ENCODE results near the gene MOV10L1. TPM values are rescaled to one million over a fixed set of nuclear protein-coding genes. Genes with fewer than 3 reads are reported as not detected.

Gene MOV10L1
- total and polyA plus RNA-seq, 4 donors, result 0.27 to 11.9 (median 0.43) TPM

DNA sequence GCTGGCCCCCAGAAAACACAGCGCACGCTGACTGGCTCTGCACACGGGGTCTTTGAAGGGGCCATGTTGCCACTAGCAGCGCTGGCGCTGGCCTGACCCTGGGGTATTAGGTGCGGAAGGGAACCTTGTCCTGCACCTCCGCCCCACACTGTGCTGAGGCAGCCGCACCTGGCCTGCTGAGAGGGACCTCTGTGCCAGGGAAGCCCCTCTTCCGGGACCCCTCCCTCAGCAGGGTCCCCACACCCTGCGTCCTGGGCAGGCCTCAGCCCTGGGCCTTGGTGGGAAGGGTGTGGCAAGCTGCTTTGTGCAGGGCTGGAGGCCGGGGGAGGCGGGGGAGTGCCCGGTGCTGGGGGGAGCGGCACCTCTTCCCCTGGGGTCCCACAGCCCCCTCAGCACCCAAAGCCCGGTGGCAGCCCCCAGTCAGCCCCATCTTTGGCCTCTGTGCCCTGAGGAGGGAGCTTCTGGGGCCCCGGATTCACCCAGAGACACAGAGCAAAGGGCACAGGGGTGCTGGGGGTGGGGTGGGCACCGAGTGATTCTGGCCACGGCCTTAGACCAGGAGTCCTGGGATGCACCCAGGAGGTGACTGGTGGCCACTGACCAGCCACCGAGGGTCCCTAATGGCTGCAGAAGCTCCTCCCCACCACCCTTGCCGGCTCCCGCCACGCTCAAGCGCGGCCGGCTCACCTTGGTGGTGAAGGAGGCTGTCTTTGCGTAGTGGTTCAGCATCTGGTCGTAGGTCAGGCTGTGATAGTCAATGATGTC lies 43.1 kb upstream of the MOV10L1 start:
- TF ChIP-seq CTCF (IDR thresholded peaks at IDR 0.05; ENCODE audit: control extremely low read depth, extremely low read depth), result no peak
- H3K9me3 ChIP-seq (ENCODE audit: control insufficient read depth in 4 of 4, insufficient read depth in 3 of 4, low read length in 3 of 4), result no peaks in the 10 kb centered on the region
- DNase-seq (no peak), ATAC-seq (ENCODE audit: insufficient read depth, low FRiP score) (no peak)
- no peak overlapping the region for H3K9ac ChIP-seq (ENCODE audit: insufficient read depth in 1 of 2, low read length in 2 of 2)
- no peaks in the 10 kb centered on the region for H3K4me1 ChIP-seq (ENCODE audit: control insufficient read depth in 5 of 5, insufficient read depth in 5 of 5, low read length in 5 of 5)
- H3K27ac ChIP-seq (ENCODE audit: low read depth in 1 of 2, low read length in 1 of 2), result no peak overlapping the region
- WGBS, 2 donors, result 86 to 94% methylated on average over 22 to 27 of the region's 27 CpGs
- peaks cover 7 to 8% (median 8%) of the 10 kb centered on the region in 3 donors for H3K27me3 ChIP-seq (ENCODE audit: control insufficient read depth in 3 of 3, insufficient read depth in 3 of 3, low read length in 2 of 3)
- no peak overlapping the region for H3K4me3 ChIP-seq
- H3K36me3 ChIP-seq (ENCODE audit: control insufficient read depth in 4 of 4, insufficient read depth in 4 of 4, low read length in 4 of 4), result no peaks in the 10 kb centered on the region

DNA sequence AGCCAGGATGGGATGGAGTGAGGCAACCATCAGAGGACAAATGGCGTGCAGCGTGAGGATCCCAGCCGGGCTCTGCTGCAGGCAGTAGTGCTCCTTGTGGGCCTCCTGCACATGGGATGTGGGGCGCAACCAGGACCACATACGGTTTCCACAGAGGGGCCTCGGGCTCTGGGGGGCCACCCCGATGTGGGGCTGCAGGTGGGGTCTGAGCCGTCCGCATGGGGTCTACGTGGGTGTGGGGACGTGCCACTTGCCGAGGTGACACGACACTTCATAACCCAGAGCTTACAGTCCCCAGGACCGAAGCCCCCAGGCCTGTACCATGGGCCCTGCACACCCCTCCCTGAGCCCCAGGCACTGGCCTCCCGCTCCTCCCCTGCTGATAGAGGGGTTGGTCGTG lies 42.5 kb upstream of the MOV10L1 start:
- Histone ChIP-seq H3K9me3 (ENCODE audit: control insufficient read depth in 4 of 4, insufficient read depth in 3 of 4, low read length in 3 of 4) (no peaks in the 10 kb centered on the region), H3K4me1 (ENCODE audit: control insufficient read depth in 5 of 5, insufficient read depth in 5 of 5, low read length in 5 of 5) (no peaks in the 10 kb centered on the region), H3K27me3 (ENCODE audit: control insufficient read depth in 3 of 3, insufficient read depth in 3 of 3, low read length in 2 of 3) (peaks cover 7 to 8% (median 8%) of the 10 kb centered on the region in 3 donors), H3K36me3 (ENCODE audit: control insufficient read depth in 4 of 4, insufficient read depth in 4 of 4, low read length in 4 of 4) (no peaks in the 10 kb centered on the region), H3K9ac (ENCODE audit: insufficient read depth in 1 of 2, low read length in 2 of 2) (no peak overlapping the region), H3K27ac (ENCODE audit: low read depth in 1 of 2, low read length in 1 of 2) (no peak overlapping the region), H3K4me3 (no peak overlapping the region)
- DNase-seq (no peak), ATAC-seq (ENCODE audit: insufficient read depth, low FRiP score) (no peak)
- WGBS, 2 donors, result 91 to 96% methylated on average over 16 of the region's 16 CpGs
- TF ChIP-seq CTCF (IDR thresholded peaks at IDR 0.05; ENCODE audit: control extremely low read depth, extremely low read depth), result no peak

DNA sequence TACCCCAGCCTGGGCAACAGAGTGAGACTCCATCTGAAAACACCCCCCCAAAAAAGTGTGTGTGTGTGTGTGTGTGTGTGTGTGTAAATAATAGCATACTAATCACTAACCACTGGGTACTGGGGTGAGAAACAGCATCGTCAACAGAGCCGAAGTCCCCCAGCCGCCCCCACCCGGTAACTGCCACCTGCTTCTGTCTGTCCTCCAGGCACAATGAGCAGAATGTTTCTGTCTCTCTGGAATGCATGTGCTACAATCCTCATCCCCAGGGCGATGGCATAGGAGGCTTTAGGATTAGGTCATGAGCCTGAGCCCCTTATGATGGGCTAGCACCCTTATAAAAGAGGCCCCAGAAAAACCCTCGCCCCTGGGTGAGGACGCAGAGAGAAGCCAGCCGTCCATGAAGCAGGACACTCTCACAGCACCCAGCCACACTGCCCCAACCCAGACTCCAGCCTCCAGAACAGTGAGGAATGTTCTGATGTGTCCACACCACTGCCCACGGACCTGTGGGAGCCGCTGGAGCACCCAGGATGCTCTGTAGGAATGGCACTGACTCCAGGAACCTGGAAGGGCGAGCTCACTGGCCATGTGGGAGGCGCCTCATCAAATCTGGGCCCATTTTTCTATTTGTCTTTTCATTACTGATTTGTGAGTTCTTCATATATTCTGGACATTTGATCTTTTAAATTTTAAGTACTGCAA lies 41.6 kb upstream of the MOV10L1 start:
- Histone ChIP-seq H3K27me3 (ENCODE audit: control insufficient read depth in 3 of 3, insufficient read depth in 3 of 3, low read length in 2 of 3) (peaks cover 0 to 8% (median 3%) of the 10 kb centered on the region in 3 donors), H3K4me1 (ENCODE audit: control insufficient read depth in 5 of 5, insufficient read depth in 5 of 5, low read length in 5 of 5) (no peaks in the 10 kb centered on the region), H3K27ac (ENCODE audit: low read depth in 1 of 2, low read length in 1 of 2) (no peak overlapping the region), H3K36me3 (ENCODE audit: control insufficient read depth in 4 of 4, insufficient read depth in 4 of 4, low read length in 4 of 4) (no peaks in the 10 kb centered on the region), H3K4me3 (no peak overlapping the region), H3K9me3 (ENCODE audit: control insufficient read depth in 4 of 4, insufficient read depth in 3 of 4, low read length in 3 of 4) (peaks cover 0 to 1% (median 0%) of the 10 kb centered on the region in 4 donors), H3K9ac (ENCODE audit: insufficient read depth in 1 of 2, low read length in 2 of 2) (no peak overlapping the region)
- TF ChIP-seq CTCF (IDR thresholded peaks at IDR 0.05; ENCODE audit: control extremely low read depth, extremely low read depth), result no peak
- WGBS, 2 donors, result 85 to 94% methylated on average over 12 of the region's 12 CpGs
- DNase-seq (no peak), ATAC-seq (ENCODE audit: insufficient read depth, low FRiP score) (no peak)
